HG03520 (cell line): ENCODE measurements around the gene TAS1R3.
A peak's percentile ranks its signal among the peaks of the same experiment; 100 is the strongest.

ENCODE experiments used
- ATAC-seq: cut with Tn5 transposase; IDR thresholded peaks from one replicate; pipeline ENCODE4 v1.9.1; 2021; ENCODE audit warnings: mild to moderate bottlenecking, moderate library complexity; ENCODE audit not compliant: unreplicated experiment

The TAS1R3 gene

DNA sequence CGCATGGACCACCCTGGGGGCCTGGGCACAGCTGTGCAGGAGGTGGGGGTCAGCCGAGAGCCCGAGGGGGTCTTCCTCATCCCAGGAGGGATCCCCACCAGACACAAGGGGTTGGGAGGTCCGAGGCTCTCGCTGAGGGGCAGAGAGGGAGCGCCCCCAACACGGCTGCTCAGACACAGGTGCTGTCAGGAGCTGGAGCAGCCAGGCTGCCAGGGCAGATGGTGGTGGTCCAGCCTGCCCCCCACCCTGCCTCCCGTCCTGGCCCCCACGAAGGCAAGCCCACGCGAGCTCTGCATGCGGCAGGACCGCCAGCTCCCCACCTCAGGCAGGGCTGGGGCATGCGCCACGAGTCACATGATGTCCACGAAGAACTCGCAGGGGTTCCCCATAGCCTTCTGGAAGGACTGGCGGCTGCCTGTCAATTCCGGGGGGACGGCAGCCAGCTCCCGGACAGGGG, 4.7 kb downstream of the TAS1R3 start:
- no peak for ATAC-seq

DNA sequence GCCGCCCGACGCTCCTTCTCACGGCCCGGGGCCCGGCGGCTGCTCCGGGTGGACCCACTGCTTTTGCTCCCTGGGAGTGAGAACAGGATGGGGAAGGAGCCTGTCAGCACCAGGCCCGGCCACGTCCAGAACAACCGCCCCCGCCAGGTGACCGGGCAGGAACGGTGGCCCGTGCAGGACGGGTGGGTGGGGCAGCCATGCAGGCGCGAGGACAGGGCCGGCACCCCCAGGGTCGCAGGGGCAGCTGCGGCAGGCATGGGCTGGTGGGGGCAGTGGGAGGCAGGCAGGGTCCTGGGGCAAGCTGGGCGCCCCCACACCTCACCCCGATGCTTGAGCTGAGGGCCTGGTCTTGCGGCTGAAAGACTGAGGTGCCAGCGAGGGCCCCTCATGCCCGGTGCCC, 5.4 kb downstream of the TAS1R3 start:
- no peak for ATAC-seq

DNA sequence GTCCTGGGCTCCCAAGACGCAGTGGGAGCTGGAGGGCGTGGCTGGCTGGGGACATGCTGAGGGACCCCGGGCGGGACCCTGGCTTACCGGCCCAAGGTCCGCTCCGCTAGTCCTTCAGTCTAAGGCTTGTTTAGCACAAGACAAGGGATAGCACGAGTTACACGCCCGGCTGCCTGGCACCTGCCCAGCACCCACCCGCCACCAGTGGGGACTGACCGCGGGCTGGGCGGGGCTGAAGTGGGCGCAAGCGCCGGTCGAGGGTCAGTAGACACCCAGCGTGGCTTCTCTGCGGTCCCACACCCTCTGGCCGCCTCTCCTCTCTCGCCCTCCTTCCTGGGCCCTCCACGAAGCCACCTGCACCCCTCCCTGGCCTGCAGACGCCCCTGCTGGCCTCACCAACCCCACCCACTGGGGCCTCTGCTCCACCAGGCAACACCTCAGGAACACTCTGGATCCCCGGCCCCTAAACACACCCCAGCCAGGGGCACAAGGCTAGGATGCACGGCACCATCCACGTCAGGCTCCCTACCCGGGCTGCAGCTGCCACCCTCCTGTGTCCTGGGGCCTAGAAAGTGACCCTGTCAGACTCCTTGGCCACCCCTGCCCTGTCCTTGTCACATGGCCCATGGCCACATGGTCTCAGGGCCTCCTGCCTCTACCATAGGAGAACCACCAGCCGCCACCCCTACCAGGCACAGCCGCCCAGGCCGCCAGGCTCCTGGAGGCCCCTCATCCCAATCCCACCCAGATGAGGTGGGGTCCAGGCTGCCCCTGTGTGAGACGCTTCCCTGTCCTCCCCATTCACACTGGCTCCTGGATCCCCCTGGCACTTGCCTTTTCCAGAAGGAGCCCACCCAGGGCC, 6.1 kb downstream of the TAS1R3 start:
- no peak for ATAC-seq

DNA sequence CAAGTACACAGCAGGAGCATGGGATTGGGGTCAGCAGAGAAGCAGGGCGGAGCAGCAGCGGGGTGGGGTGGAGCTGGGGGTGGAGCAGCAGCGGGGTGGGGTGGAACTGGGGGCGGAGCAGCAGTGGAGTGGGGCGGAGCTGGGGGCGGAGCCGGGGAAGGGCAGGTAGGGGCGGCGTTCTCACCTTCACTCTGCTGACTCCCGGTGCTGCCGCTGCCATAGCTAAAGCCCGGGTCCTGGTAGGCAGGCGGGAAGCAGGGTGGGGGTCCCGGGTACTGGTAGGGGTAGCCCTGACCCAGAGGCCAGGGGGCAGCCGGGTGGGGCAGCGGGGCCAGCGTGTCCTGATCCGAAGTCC, 6.7 kb downstream of the TAS1R3 start:
- no peak for ATAC-seq

DNA sequence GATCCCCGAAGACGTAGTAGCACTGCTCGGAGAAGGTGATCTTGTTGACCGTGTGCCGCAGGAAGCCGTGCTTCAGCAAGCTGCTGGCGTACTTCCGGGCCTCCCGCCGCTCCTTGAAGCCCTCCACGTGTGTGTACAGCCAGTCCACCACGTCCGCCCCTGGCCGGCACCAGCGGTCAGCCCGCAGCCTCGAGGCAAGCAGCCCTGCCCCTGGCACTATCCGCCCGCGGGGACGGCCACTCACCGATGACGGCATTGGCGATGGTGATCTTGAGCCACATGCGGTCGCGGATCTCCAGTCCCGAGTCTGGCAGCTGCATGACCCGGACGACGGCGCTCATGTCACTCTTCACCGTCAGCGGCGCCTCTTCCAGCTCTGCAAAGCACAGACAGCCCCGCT, 7.2 kb downstream of the TAS1R3 start:
- ATAC-seq, result no peak

DNA sequence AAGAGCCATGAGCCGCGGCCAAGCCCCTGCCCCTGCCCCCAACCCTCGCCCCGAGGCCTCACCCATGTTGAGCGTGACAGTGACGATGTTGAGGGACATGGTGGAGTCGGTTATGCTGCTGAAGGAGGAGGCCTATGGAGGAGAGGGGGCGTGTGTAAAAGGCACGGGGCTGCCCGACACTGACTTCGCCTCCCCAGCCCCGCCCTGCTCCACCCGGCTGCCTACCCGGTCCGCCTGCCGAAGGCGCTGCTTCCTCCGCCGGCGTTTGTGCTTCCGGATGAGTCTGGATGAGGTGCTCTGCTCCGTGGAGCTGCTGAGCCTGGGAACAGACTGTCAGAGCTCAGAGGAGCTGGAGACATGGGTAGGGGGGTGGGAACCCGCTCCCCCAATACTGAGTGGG, 9.1 kb downstream of the TAS1R3 start:
- ATAC-seq, result no peak

DNA sequence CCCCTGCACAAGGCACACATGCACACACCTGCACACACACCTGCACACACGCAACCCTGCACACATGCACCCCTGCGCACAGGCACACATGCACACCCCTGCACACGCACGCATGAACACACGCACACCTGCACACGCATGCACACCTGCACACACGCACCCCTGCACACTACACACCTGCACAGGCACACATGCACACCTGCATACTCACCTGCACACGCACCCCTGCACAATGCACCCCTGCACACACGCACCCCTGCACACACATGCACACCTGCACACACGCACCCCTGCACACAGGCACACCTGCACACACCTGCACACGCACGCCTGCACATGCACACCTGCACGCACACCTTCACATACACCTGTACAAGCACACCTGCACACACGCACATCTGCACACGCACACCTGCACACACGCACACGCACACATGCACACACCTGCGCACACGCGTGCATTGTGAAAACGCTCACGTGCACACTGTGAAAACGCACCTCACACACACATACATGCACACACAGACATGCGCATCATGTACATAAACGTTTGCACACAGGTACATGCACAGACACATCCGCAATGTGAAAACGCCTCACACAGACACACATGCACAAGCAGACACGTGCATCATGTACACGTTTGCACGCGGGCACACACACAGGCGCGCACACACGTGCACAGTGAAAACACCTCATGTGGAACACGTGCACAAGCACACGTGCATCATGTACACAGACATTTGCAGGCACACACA, 9.9 kb downstream of the TAS1R3 start:
- ATAC-seq, result no peak

DNA sequence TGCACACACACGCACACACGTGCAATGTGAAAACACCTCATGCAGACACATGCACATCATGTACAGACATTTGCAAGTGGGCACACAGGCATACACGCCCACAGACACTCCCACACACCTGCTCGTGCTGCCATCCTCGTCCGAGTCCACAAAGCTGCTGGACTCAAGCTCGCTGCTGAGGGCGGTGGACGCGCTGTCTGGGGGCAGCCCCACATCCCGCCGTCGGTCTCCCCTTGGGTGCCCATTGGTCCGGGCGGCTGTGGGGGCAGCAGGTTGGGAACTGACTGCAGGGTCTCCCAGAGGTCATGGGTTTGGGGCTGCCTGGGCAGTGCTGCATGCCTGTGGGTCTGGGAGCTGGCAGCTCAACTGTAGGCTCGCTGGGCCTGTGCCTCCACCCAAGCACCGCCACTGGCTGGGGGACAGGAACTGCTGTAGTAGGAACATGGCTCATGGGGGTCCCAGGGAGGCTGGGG, 10.5 kb downstream of the TAS1R3 start:
- no peak for ATAC-seq

DNA sequence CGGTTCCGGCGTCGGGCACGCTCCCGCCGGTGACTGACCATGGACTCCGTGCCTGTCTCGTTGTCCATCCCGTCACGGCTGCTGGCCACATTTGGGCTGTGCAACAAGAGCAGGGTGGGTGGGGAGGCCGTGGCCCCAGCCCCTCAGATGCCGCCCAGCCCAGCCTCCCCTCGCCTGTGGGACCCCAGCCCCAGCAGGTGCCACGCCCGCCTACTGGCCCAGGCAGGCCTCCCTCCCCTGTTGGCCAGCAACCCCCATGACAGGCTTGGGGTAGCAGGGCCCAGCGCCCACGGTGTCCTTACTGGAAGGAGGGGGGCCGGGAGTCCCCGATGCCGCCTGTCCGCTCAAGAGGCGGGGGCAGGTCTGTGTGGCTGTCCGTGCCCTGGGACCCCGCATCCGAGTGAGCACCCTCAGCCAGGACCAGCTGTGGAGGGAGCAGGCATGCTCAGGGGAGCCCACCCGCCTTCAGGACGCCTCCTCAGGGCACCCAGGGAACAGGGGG, 11.0 kb downstream of the TAS1R3 start:
- ATAC-seq, result no peak

DNA sequence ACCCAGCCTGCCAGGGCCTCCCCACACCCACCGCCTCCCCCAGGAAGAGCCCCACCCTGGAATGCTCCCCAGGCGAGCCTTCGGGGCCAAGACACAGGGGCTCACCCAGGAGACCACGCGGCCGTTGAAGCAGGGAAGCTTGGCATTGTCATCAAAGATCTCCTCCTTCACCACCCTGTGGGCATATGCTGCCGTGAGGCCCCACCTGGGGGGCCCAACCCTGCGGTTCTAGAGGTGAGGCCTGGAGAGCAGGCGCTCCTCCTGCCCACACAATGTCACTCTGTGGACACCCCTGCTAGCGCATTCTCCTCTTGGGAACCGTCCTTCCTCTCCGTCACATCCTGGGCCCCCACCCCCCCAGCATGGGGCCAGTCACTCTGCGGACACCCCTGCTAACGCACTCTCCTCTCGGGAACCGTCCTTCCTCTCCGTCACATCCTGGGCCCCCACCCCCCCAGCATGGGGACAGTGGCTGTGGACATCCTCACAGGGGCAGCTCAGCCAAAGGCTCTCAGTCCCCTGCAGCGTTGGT, 11.6 kb downstream of the TAS1R3 start:
- no peak for ATAC-seq

DNA sequence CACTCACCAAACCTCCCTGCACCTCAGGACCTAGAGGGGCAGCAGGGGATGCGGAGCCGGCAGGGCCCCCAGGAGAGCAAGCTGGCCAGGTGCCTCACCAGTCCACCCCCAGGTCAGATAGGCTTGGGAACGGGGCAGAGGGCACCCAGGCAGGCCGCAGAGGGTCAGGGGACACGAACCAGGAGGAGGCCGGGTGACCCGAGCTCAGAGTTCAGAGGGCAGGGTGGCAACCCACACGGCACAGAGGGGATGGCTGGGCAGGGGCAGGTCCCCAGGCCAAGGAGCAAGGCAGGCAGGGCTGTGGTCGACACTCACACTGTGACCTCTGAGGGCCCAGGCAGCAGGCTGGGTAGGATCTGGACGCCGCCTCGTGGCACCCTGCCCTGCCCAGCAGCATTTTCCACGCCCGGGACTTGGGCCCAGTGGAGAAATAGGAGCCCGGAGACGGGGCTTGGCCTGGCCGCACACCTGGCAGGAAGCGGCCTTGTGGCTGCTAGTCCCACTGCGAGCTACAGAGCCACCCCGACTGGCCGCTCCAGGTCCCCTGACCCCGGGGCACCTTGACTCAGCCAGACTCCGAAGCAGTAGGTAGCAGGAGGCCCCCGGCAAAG, 12.8 kb downstream of the TAS1R3 start:
- ATAC-seq, result no peak

DNA sequence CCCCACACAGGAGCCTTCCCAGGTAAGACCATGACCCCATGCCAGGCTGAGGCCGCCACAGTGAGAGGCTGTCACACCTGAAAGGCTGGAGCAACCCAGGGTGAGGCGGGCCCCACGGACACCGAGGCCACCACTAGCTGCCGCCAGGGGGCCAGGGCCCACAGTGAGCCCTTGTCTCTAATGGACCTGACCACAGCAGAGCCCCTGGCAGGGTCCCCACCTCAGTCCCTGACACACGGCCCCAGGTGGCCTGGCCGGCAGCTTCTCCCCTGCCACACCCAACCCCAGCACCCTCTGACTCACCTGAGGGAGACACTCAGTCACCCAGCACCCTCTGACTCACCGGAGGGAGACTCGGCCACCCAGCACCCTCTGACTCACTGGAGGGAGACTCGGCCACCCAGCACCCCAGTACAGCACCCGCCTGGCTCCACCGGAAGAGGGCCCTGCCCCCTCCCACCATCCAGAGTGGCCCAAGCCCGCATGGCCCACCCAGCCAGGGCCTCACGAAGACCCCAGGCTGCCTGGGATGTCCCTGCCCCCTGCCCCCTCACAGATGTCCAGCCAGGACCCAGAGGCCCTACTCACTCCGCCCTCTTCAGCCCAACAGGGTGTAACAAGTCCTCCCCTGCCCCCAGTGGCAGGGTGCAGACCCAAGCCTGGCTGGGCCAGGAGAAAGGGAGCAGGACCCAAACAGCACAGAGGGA, 13.7 kb downstream of the TAS1R3 start:
- ATAC-seq, result no peak

DNA sequence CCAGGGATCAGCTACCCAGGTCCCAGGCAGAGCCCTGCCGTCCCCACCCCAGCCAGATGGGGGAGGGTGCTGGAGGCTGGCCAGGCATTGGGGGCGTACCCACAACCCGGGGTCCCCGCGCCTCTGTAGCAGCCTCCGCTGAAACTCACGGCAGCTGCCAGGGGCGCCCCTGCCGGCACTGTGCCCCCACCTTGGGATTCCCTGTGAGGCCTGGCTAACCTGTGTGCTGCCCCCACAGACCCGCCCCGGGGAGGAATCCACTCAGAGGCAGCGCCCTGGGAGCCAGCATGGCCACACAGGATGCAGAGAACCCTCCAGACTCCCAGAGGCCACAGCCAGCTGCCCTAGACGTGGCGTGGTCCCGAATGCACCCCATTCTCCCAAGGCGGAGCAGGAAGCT, 14.3 kb downstream of the TAS1R3 start:
- ATAC-seq, result no peak

DNA sequence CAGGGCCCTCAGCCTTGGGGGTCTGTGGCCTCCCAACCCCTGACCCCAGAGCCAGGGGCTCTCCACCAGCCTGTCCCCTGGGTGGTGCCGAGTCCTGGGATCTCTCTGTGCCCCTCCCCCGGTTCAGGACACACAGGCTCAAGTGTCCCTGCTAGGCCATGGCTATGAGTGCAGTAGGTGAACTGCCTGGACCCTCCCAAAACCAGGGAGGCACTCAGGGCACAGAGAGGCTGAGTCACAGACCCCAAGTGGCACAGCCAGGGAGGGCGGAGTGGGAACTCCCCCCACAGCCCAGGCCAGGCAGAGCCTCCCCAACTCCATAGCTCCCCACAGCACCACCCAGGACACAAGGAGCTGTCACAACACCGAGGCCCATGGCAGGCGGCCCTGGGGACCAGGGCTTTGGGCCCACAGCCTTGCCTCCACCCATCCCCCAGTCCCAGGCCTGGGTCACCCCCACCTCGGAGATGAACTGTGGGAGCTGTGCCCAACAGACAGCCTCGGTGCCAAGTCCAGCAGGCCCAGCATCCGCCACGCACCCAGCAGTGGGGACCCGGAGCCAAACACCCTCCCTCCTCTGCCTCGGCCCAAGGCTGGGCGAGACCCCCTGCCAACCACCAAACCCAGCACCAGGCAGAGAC, 14.9 kb downstream of the TAS1R3 start:
- ATAC-seq, result no peak

DNA sequence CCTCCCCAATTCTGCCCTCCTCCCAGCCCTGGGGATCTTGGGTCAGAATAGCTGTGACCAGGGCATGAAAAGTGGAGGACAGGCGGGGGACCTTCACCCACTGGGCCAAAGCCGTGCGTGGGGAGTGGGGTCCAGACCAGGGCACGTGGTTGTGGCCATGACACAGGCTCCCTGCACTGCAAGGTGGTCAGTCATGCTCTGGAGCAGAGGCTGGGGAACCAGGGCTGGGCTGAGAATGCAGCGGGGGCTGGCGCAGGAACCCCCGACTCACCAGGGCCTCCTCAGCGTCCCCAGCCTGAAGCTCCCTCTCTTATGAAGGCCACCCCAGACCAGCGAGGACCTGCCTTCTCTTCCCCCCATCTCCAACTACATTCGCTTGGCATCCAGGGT, 15.4 kb downstream of the TAS1R3 start:
- no peak for ATAC-seq

DNA sequence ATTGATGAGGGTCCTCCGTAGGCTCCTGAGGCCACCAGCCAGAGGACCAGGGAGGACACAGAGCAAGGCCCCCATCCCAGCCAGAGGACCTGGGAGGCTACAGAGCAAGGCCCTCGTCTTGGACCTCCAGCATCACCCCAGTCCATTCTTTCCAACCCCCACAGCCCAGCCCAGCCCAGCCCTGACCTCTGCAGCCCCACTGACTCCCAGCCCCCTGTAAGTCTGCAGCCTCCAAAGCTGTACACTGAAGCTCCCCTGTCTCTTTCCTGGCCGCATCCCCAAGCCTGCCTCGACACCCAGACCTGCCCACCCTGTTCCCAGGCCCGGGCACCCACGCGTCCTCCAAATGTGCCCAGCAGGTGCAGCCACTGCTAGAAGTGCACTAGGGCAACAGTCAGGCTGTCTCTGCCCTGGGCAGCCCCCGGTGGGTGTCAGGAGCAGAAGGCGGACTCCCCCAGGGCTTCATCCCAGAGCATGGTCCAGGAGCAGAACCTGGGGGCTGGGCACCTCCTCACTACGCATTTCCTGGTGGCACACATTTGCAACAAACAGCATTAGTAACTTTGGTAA, 16.0 kb downstream of the TAS1R3 start:
- ATAC-seq, result no peak

DNA sequence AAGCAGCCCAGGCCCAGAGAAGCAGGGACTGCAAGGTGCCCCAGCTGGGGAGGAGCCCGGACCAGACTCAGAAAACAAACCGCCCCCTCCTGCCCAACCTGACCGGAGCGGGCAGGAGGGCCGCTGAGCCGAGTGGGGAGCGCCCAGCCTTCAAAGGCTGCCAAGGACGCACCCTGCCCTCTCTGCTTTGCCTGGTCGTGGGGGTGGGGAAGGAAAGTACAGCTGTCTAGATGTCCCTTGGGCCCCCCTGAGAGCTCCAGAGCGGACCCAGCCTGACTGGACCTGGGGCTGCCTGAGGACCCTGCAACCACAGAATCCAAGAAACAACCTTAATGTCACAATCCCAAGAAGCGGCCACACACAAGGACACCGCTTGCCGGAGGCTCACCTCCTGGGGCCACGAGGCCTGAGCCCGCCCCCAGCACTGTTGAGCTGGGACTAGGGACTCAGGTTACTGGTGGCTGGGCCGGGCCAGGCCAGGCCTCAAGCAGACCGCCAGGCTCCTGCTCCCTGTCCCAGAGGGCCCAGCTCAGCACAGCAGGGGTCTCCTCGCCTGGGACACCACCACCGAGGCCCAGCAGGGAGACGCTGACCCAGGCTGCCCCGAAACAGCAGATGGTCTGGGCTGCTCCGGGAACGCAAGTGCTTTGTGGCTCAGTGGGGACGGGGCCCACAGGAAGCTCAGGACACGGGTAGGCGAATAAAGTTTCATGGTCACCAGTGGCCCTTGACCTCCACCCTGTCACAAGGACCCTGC, 16.8 kb downstream of the TAS1R3 start:
- ATAC-seq, result no peak

DNA sequence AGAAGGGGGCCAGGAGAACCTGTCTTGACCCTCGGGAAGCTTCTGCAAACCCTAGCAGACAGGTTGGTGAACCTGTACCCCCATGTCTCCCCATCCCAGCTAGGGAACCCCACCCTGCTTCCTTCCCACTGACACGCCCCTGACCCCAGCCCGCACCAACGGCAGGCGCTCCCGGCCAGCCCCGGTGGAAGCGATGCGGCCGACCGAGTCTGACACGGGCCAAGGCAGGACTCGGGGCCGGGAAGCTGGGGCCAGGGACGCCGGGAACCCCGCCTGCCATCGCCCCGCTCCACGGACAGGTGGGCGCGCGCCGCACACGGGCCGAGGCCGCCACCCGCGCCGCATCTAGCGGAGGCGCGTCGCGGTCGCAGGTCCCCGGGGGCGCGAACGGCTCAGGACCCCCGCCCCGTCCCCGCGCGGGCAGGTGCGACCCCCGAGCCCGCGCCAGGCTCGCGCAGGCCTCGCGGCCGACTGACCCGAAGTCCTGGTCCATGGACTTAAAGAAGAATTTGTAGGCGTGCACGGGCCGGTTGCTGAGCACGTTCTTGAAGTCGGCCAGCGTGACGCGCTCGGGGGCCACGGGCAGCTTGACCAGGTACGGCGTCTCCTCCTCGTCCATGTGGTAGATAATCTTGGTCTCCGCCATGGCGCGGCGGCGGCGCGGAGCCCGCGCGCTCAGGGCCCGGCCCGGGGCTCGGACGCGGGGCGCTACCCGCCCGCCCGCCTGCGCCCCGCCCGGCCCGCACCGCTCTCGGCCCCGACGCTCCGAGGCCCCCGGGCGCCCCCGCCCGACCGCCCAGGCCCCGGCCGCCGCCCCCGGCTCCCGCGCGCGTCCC, 17.6 kb downstream of the TAS1R3 start:
- peak; percentile 10 for ATAC-seq
